22Rv1 (cell line): ENCODE data around the gene USP38.

Source experiments
- CTCF ChIP-seq: fragments of 450-650 bp; IDR thresholded peaks from 2 replicates; pipeline ENCODE4 v1.5.1; 2017; ENCODE audit warnings: mild to moderate bottlenecking
- ZFX ChIP-seq: fragments of 450-650 bp; IDR thresholded peaks from 2 replicates; pipeline ENCODE4 v1.6.1; 2017; ENCODE audit warnings: antibody characterized with exemption, borderline replicate concordance

- TF ChIP-seq ZFX (no peak), CTCF (no peak)
Measured at GRCh38 chr4:143253166-143253565, 68.4 kb downstream of the USP38 start.
